C4-2B (cell line): ENCODE data around the gene DPP6.

Experiments used
- CTCF ChIP-seq: fragments of 450-650 bp; conservative IDR thresholded peaks from 2 replicates; pipeline ENCODE4 v1.5.1; 2017; ENCODE audit warnings: mild to moderate bottlenecking
- ZFX ChIP-seq: fragments of 450-650 bp; IDR thresholded peaks from 2 replicates; pipeline ENCODE4 v1.6.1; 2017

- TF ChIP-seq CTCF (no peak), ZFX (no peak)
Observed at GRCh38 chr7:154881026-154881425, 828.8 kb downstream of the DPP6 start.
